Measurements from ENCODE around the gene PGS1.

DNA sequence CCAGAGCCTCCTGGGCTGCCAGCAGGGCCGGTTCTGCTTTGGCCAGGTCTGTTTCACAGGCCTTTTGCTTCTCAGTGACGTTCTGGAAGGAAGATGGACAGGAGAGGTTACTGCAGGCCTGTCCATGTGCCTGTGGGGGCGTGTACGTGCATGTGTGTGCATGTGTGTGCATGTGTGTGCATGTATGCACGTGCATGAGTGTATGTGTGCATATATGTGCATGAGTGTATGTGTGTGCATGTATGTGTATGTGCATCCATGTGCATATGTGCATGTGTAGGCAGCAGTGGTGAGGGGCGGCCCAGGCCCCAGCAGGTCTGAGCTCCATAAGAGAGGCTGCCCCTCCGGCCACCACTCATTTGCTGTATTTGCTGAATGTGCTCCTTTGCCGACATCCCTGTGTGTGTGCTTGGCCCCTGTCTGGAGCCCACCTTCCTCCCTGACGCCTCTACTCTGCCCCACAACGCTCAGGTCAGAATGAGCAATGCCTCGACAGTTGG, 81.8 kb downstream of the PGS1 start:
- TF ChIP-seq, protein P1, sequence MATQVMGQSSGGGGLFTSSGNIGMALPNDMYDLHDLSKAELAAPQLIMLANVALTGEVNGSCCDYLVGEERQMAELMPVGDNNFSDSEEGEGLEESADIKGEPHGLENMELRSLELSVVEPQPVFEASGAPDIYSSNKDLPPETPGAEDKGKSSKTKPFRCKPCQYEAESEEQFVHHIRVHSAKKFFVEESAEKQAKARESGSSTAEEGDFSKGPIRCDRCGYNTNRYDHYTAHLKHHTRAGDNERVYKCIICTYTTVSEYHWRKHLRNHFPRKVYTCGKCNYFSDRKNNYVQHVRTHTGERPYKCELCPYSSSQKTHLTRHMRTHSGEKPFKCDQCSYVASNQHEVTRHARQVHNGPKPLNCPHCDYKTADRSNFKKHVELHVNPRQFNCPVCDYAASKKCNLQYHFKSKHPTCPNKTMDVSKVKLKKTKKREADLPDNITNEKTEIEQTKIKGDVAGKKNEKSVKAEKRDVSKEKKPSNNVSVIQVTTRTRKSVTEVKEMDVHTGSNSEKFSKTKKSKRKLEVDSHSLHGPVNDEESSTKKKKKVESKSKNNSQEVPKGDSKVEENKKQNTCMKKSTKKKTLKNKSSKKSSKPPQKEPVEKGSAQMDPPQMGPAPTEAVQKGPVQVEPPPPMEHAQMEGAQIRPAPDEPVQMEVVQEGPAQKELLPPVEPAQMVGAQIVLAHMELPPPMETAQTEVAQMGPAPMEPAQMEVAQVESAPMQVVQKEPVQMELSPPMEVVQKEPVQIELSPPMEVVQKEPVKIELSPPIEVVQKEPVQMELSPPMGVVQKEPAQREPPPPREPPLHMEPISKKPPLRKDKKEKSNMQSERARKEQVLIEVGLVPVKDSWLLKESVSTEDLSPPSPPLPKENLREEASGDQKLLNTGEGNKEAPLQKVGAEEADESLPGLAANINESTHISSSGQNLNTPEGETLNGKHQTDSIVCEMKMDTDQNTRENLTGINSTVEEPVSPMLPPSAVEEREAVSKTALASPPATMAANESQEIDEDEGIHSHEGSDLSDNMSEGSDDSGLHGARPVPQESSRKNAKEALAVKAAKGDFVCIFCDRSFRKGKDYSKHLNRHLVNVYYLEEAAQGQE (IDR thresholded peaks at IDR 0.05; ENCODE audit: low read depth): no peak
- TF ChIP-seq, protein P2, sequence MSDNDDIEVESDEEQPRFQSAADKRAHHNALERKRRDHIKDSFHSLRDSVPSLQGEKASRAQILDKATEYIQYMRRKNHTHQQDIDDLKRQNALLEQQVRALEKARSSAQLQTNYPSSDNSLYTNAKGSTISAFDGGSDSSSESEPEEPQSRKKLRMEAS (IDR thresholded peaks at IDR 0.05): no peak
- TF ChIP-seq TCF12 (IDR thresholded peaks at IDR 0.05; ENCODE audit: low read depth) (no peak), EGR1 (IDR thresholded peaks at IDR 0.05) (no peak), TAF1 (IDR thresholded peaks at IDR 0.05; ENCODE audit: low read depth) (no peak), YY1 (IDR thresholded peaks at IDR 0.05; ENCODE audit: low read depth) (no peak), ZBTB7A (IDR thresholded peaks at IDR 0.05; ENCODE audit: low read depth) (no peak)
